Stimulated activated CD4-positive, alpha-beta T cell treated with anti-CD3 and anti-CD28 coated beads, Interleukin-15, amount 100 ng/mL, for 24 hours (primary cell): ENCODE results near the gene BRCA2.
A peak's percentile ranks its signal among the peaks of the same experiment; 100 is the strongest.

Experiments used
- DNase-seq: peaks from one replicate; pipeline ENCODE4 v3.0.0-alpha.2; 2020

The BRCA2 gene

GRCh38 chr13:32384702-32385101, 69.4 kb downstream of the BRCA2 start:
- DNase-seq: no peak

- DNase-seq: no peak
Measured at GRCh38 chr13:32385410-32385809, 70.1 kb downstream of the BRCA2 start.

- no peak for DNase-seq
Measured at GRCh38 chr13:32390048-32390447, 74.7 kb downstream of the BRCA2 start.

- no peak for DNase-seq
Measured at GRCh38 chr13:32390484-32390883, 75.2 kb downstream of the BRCA2 start.

- no peak for DNase-seq
Measured at GRCh38 chr13:32391101-32391619, 75.9 kb downstream of the BRCA2 start.

- no peak for DNase-seq
Measured at GRCh38 chr13:32403108-32403507, 87.8 kb downstream of the BRCA2 start.

- DNase-seq: peak; percentile 21
Measured at GRCh38 chr13:32407854-32408253, 92.5 kb downstream of the BRCA2 start.

GRCh38 chr13:32408296-32409000, 93.1 kb downstream of the BRCA2 start:
- no peak for DNase-seq

- DNase-seq: no peak
Measured at GRCh38 chr13:32409001-32409313, 93.6 kb downstream of the BRCA2 start.

GRCh38 chr13:32409561-32410421, 94.5 kb downstream of the BRCA2 start:
- no peak for DNase-seq

GRCh38 chr13:32413284-32413683, 98.0 kb downstream of the BRCA2 start:
- no peak for DNase-seq

GRCh38 chr13:32414580-32414979, 99.3 kb downstream of the BRCA2 start:
- DNase-seq: no peak

GRCh38 chr13:32415019-32415418, 99.7 kb downstream of the BRCA2 start:
- peak; percentile 24 for DNase-seq

GRCh38 chr13:32417995-32418394, 102.7 kb downstream of the BRCA2 start:
- DNase-seq: no peak

- DNase-seq: no peak
Measured at GRCh38 chr13:32419862-32420261, 104.6 kb downstream of the BRCA2 start.

- no peak for DNase-seq
Measured at GRCh38 chr13:32423592-32423991, 108.3 kb downstream of the BRCA2 start.

- no peak for DNase-seq
Measured at GRCh38 chr13:32425158-32425557, 109.8 kb downstream of the BRCA2 start.

- peak; percentile 37 for DNase-seq
Measured at GRCh38 chr13:32426191-32426989, 111.1 kb downstream of the BRCA2 start.

GRCh38 chr13:32426990-32427851, 111.9 kb downstream of the BRCA2 start:
- peak; percentile 74 for DNase-seq

- DNase-seq: peak; percentile 93
Measured at GRCh38 chr13:32427852-32428580, 112.7 kb downstream of the BRCA2 start, which contains the start of gene N4BP2L1. Gene N4BP2L1 (minus strand): TSS chr13:32428130. CDS start chr13:32428082, 48 bp downstream.
